Suprapubic skin (tissue), 4 donors: ENCODE data around the gene PRMT5. TPM values are rescaled to one million over a fixed set of nuclear protein-coding genes. Genes with fewer than 3 reads are reported as not detected.
A peak's percentile ranks its signal among the peaks of the same experiment; 100 is the strongest.
"Not testable (repeated sequence)": the region's sequence is repeated elsewhere in the genome, so short reads cannot be mapped to it uniquely, and the experiment has no call there.

Experiments
- DNase-seq, 2 donors: peaks; one replicate each; pipeline ENCODE4 v3.0.0-alpha.2; 2019; ENCODE audit warnings: low spot score in 2 of 2
- H3K27ac ChIP-seq: fragments of 200-600 bp; sonication (generic); one replicate; pipeline ENCODE4 v1.5.1; 2019
- H3K27me3 ChIP-seq: fragments of 200-600 bp; sonication (generic); one replicate; pipeline ENCODE4 v1.5.1; 2019
- H3K36me3 ChIP-seq: fragments of 200-600 bp; sonication (generic); one replicate; pipeline ENCODE4 v1.5.1; 2019
- H3K4me1 ChIP-seq: fragments of 200-600 bp; sonication (generic); one replicate; pipeline ENCODE4 v1.5.1; 2019
- H3K4me3 ChIP-seq: fragments of 200-600 bp; sonication (generic); one replicate; pipeline ENCODE4 v1.5.1; 2019; ENCODE audit warnings: mild to moderate bottlenecking
- H3K9me3 ChIP-seq: fragments of 200-600 bp; sonication (generic); one replicate; pipeline ENCODE4 v1.5.1; 2019
- EP300 ChIP-seq: sonication (generic); formaldehyde crosslinking; IDR thresholded peaks from one replicate; pipeline ENCODE4 v1.6.1; 2017; ENCODE audit warnings: antibody characterized with exemption
- POLR2A ChIP-seq, 2 donors: fragments of 450-650 bp; IDR thresholded peaks; one replicate each; pipeline ENCODE4 v1.6.1; 2017; ENCODE audit warnings: antibody characterized with exemption in 2 of 2, mild to moderate bottlenecking in 2 of 2, moderate library complexity in 2 of 2
- POLR2AphosphoS5 ChIP-seq, 3 donors: sonication (generic); formaldehyde crosslinking; IDR thresholded peaks; one replicate each; pipeline ENCODE4 v1.6.1; 2017; ENCODE audit warnings: antibody characterized with exemption in 3 of 3
- WGBS: methylation state at CpG from one replicate; pipeline ENCODE4 v1.1.5; 2018; 5-methylcytosine and 5-hydroxymethylcytosine counted together
- total RNA-seq, 4 donors: library from RNA; depleted of rRNA; stranded (reverse); fragments of >200 nt; gene quantifications; one replicate each; pipeline ENCODE4 v1.1.0, GENCODE V29; 2016
- TF ChIP-seq, protein P1 (sequence below), 2 donors: fragments of 200-600 bp in 1 of 2; fragments of 450-650 bp in 1 of 2; sonication (generic) in 1 of 2; IDR thresholded peaks; one replicate each; pipeline ENCODE4 v1.5.1; 2016 to 2019; ENCODE audit warnings: antibody characterized with exemption in 2 of 2, mild to moderate bottlenecking in 1 of 2, moderate library complexity in 1 of 2

PRMT5 gene
- total RNA-seq, 4 donors from 2014 or later, result 44.0 to 58.4 (median 50.3) TPM

DNA sequence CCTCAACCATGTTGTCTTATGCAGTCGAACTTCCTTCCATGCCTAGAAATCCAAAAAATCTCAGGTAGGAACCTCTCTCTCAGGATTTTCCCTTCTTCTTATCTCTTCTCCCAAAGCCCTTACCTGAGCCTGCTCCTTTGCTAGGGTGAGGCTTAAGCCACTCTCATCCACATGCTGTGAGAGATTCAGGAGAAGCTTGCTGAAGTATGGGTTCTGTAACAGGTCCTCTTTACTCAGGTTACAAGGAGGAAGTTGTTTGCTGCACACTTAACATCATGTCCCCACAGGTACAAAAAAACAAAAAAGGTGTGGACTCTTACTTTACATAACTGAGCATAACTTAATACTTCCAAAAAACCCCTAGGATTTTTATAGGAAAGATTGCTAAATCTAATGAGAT, 23.2 kb upstream of the PRMT5 start:
- peaks cover 14% of the 10 kb centered on the region for H3K4me1 ChIP-seq
- no peak for TF ChIP-seq POLR2A (IDR thresholded peaks at IDR 0.05)
- no peak for TF ChIP-seq EP300
- H3K9me3 ChIP-seq, result no peaks in the 10 kb centered on the region
- H3K27me3 ChIP-seq, result no peaks in the 10 kb centered on the region
- WGBS, result 95% methylated on average over 1 of the region's 1 CpG
- H3K27ac ChIP-seq, result no peak overlapping the region
- H3K36me3 ChIP-seq, result peaks cover 49% of the 10 kb centered on the region
- H3K4me3 ChIP-seq, result no peak overlapping the region
- DNase-seq, result no peak

DNA sequence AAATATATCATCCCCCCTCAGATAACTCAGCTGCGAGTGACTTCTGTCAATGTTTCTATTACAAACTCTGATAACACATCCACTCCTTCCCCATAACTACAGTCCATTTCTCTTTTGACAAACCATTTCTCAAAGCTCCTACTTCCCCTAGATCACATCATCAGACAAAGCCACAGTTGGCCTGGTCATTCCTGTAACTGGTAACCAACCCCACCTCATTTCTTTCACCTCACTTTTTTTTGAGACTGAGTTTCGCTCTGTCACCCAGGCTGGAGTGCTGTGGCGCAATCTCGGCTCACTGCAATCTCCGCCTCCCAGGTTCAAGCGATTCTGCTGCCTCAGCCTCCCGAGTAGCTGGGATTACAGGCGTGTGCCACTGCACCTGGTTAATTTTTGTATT, 22.6 kb upstream of the PRMT5 start:
- not testable (repeated sequence) for H3K9me3 ChIP-seq, H3K4me3 ChIP-seq, H3K27me3 ChIP-seq, H3K27ac ChIP-seq
- peak in 1 of 2 donors; percentile 22 for DNase-seq
- Histone ChIP-seq H3K36me3 (peaks cover 55% of the 10 kb centered on the region), H3K4me1 (peaks cover 12% of the 10 kb centered on the region)
- WGBS, result 92% methylated on average over 8 of the region's 8 CpGs

DNA sequence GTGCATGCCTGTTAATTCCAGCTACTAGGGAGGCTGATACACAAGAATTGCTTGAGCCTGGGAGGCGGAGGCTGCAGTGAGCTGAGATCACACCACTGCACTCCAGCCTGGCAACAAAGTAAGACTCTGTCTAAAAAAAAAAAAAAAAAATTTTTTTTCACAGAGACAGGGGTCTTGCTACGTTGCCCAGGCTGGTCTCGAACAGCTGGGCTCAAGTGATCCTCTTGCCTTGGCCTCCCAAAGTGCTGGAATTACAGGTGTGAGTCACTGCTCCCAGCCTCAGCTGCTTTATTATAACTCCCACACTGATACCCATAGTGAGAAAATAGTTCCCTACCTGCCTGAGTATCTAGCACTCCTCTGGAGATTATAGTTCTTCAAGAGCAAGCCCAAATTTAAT, 16.5 kb upstream of the PRMT5 start:
- TF ChIP-seq, protein P1, sequence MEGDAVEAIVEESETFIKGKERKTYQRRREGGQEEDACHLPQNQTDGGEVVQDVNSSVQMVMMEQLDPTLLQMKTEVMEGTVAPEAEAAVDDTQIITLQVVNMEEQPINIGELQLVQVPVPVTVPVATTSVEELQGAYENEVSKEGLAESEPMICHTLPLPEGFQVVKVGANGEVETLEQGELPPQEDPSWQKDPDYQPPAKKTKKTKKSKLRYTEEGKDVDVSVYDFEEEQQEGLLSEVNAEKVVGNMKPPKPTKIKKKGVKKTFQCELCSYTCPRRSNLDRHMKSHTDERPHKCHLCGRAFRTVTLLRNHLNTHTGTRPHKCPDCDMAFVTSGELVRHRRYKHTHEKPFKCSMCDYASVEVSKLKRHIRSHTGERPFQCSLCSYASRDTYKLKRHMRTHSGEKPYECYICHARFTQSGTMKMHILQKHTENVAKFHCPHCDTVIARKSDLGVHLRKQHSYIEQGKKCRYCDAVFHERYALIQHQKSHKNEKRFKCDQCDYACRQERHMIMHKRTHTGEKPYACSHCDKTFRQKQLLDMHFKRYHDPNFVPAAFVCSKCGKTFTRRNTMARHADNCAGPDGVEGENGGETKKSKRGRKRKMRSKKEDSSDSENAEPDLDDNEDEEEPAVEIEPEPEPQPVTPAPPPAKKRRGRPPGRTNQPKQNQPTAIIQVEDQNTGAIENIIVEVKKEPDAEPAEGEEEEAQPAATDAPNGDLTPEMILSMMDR (IDR thresholded peaks at IDR 0.05), result no peak
- no peak for TF ChIP-seq POLR2A (IDR thresholded peaks at IDR 0.05)
- no peak for TF ChIP-seq EP300
- no peak for TF ChIP-seq POLR2AphosphoS5 (IDR thresholded peaks at IDR 0.05)

DNA sequence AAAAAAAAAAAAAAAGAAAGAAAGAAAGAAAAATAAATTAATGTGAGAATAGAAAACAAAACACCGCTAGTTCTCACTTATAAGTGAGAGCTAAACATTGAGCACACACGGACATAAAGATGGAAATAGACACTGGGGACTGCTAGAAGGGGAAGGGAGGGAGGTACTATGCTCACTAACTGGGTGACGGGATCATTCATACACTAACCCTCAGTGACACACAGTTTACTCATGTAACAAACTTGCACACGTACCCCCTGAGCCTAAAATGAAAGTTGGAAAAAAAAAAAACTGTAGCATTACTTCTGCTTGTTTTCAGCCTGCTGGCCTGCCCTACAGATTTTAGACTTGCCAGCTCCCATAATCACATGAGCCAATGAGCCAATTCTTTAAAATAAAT, 10.5 kb upstream of the PRMT5 start:
- WGBS, result 91% methylated on average over 4 of the region's 4 CpGs
- no peak for DNase-seq
- no peak overlapping the region for H3K27ac ChIP-seq
- peaks cover 18% of the 10 kb centered on the region for H3K36me3 ChIP-seq
- no peak overlapping the region for H3K4me3 ChIP-seq
- no peak for TF ChIP-seq POLR2A (IDR thresholded peaks at IDR 0.05)
- no peak for TF ChIP-seq POLR2AphosphoS5 (IDR thresholded peaks at IDR 0.05)
- no peak for TF ChIP-seq EP300
- TF ChIP-seq, protein P1 (IDR thresholded peaks at IDR 0.05), result no peak
- no peaks in the 10 kb centered on the region for H3K9me3 ChIP-seq
- no peaks in the 10 kb centered on the region for H3K4me1 ChIP-seq
- H3K27me3 ChIP-seq, result no peaks in the 10 kb centered on the region

More for the DNA sequence above, 16.5 kb upstream of the PRMT5 start:
- WGBS, result 93% methylated on average over 3 of the region's 3 CpGs
- Histone ChIP-seq H3K27me3 (no peaks in the 10 kb centered on the region), H3K9me3 (no peaks in the 10 kb centered on the region), H3K36me3 (peaks cover 62% of the 10 kb centered on the region), H3K4me3 (no peak overlapping the region), H3K27ac (no peak overlapping the region), H3K4me1 (no peaks in the 10 kb centered on the region)
- no peak for DNase-seq

DNA sequence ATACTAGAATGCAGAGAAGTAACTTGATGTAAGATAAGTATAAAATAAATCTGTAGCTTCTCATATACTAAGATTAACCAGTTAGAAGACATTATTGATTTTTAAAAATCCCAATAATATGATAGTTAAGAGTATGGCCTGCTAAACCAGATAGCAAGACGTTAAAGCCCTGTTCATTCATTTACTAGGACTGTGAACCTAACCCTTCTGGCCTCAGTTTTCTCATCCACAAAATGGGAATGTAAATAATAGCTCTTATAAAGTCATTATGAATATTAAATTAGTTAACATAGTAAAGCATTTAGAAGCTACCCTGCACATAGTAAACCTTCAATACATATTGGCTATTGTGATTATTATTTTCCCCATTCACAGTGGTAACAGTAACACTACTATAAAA, 6.0 kb upstream of the PRMT5 start:
- Histone ChIP-seq H3K9me3 (no peaks in the 10 kb centered on the region), H3K36me3 (peaks cover 7% of the 10 kb centered on the region), H3K4me3 (no peak overlapping the region), H3K4me1 (peaks cover 1% of the 10 kb centered on the region), H3K27ac (no peak overlapping the region), H3K27me3 (no peaks in the 10 kb centered on the region)
- DNase-seq, result no peak
- WGBS, result 93% methylated on average over 1 of the region's 1 CpG
- TF ChIP-seq POLR2A (IDR thresholded peaks at IDR 0.05), result no peak
- TF ChIP-seq POLR2AphosphoS5 (IDR thresholded peaks at IDR 0.05), result no peak

DNA sequence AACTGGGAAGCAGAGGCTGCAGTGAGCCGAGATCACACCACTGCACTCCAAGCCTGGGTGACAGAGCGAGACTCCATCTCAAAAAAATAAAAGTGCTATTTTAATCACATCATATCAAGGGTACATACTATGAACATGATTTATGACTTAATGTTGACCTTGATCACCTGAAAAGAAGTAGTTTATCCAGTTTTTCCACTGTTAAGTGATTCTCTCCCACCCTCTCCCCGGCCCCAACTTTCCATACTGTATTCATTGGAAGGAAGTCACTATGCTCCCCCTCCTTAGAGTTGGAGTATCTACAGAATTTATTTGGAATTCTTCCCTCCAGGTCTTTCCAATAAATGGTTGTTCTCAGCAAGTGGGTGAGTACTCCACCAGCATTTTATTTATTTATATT, 3.0 kb upstream of the PRMT5 start:
- Histone ChIP-seq H3K27ac (no peak overlapping the region), H3K36me3 (no peaks in the 10 kb centered on the region), H3K4me3 (no peak overlapping the region), H3K27me3 (no peaks in the 10 kb centered on the region), H3K4me1 (peaks cover 16% of the 10 kb centered on the region), H3K9me3 (no peaks in the 10 kb centered on the region)
- WGBS, result 62% methylated on average over 3 of the region's 3 CpGs
- DNase-seq, result no peak
- TF ChIP-seq EP300, result no peak
- no peak for TF ChIP-seq POLR2A (IDR thresholded peaks at IDR 0.05)
- TF ChIP-seq, protein P1 (IDR thresholded peaks at IDR 0.05), result no peak
- TF ChIP-seq POLR2AphosphoS5 (IDR thresholded peaks at IDR 0.05), result no peak

DNA sequence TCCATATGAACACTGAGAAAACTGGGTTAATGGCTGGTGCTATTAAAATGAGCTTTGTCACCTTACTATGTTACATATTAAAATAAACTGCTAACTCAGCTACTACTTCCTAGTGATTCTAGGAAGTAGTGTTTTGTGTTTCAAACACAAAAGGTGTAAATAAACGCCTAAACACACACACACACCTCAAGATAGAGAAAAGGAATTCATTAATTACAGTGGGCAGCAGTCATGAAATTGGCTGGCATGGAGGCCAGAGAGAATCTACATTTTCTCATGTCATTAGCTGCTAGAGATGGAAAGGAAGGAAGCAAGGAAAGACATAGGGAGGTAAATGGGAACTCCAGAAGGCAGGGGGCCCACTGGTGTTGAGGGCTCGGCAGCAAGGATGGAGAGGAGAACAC, 787 bp upstream of the PRMT5 start:
- TF ChIP-seq, protein P1 (IDR thresholded peaks at IDR 0.05), result no peak
- TF ChIP-seq POLR2AphosphoS5 (IDR thresholded peaks at IDR 0.05) (no peak), EP300 (no peak), POLR2A (IDR thresholded peaks at IDR 0.05) (no peak)
- Histone ChIP-seq H3K27me3 (no peaks in the 10 kb centered on the region), H3K4me3 (peak overlapping the region; percentile 65), H3K36me3 (peaks cover 16% of the 10 kb centered on the region), H3K9me3 (no peaks in the 10 kb centered on the region), H3K4me1 (peaks cover 16% of the 10 kb centered on the region), H3K27ac (peak overlapping the region; percentile 87)
- WGBS, result 4% methylated on average over 2 of the region's 2 CpGs
- no peak for DNase-seq
